Heart left ventricle (tissue), 13 donors: ENCODE results near the gene NAA40.

Experiments used
- POLR2A ChIP-seq, 2 donors: fragments of 450-650 bp; IDR thresholded peaks; one replicate each; pipeline ENCODE4 v1.6.1; 2017; ENCODE audit warnings: antibody characterized with exemption in 2 of 2, mild to moderate bottlenecking in 2 of 2, moderate library complexity in 2 of 2
- TF ChIP-seq, protein P1 (sequence below), 12 donors: fragments of 200-600 bp; sonication (generic) in 4 of 12; IDR thresholded peaks; one replicate each; pipeline versions ENCODE4 v1.5.0 to v1.8.0; 2018 to 2022; ENCODE audit warnings: antibody characterized with exemption in 12 of 12, mild to moderate bottlenecking in 5 of 12
- donor health status: ischemic (EF 13 %, LVEDD 7.1; RV severe dilation, severe dysfunction).
- donor health status: DM: no; HTN: yes; CAD: no.
- donor health status: DM: no; HTN: no; CAD: no.
- donor health status: ischemic (EF 25% LVEDD 6.9; RV normal size, moderate dysfunction).
- donor health status: ischemic (EF 25% LVEDD 5.7; RV mildly dilated, moderate dysfunction).
- donor health status: ischemic (EF 35%, LVEDD 5.7; RV mildly dilated, moderate dysfunction).
- donor health status: nonischemic (EF 11% LVEDD 7.7; RV severe dilation, severe dysfunction).
- donor health status: DM: yes; HTN: yes; CAD: no.
- donor health status: PGD.
- donor health status: ischemic (EF 29% LVEDD 5.4; RV normal size, mild dysfunction).
- donor health status: nonischemic (EF 23%, LVEDD 6.1; RV moderate dilation, normal function).

DNA sequence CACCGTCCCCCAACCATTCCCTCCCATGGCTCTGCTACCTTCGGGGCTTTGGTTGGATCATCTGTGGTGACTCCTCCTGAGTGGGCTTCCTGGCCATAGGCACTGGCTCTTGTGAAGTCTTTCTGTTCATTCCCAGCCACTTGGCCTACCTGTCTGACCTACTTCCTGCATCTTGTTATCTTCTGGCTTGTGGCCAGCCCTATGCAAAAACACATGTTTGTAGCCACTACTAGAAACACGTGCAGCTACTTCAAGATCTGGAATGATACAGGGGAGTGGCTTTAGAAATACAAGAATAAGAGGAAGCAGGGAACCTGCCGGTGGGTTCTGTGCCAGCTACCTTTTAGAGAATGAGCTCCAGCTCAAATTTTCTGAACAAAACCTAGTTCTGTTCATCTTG, 42.7 kb upstream of the NAA40 start:
- TF ChIP-seq, protein P1, sequence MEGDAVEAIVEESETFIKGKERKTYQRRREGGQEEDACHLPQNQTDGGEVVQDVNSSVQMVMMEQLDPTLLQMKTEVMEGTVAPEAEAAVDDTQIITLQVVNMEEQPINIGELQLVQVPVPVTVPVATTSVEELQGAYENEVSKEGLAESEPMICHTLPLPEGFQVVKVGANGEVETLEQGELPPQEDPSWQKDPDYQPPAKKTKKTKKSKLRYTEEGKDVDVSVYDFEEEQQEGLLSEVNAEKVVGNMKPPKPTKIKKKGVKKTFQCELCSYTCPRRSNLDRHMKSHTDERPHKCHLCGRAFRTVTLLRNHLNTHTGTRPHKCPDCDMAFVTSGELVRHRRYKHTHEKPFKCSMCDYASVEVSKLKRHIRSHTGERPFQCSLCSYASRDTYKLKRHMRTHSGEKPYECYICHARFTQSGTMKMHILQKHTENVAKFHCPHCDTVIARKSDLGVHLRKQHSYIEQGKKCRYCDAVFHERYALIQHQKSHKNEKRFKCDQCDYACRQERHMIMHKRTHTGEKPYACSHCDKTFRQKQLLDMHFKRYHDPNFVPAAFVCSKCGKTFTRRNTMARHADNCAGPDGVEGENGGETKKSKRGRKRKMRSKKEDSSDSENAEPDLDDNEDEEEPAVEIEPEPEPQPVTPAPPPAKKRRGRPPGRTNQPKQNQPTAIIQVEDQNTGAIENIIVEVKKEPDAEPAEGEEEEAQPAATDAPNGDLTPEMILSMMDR (IDR thresholded peaks at IDR 0.05): no peak
- no peak for TF ChIP-seq POLR2A (IDR thresholded peaks at IDR 0.05)
